ENCODE measurements around the gene RNF213.

- TF ChIP-seq CTCF (IDR thresholded peaks at IDR 0.05; ENCODE audit: low read length) (no peak), EZH2 (IDR thresholded peaks at IDR 0.05; ENCODE audit: borderline replicate concordance, low read length) (no peak)
Measured at GRCh38 chr17:80316431-80316830, 55.8 kb downstream of the RNF213 start.
